HG02798 (cell line): Measurements from ENCODE around the gene OST4.

Source experiments
- ATAC-seq: cut with Tn5 transposase; IDR thresholded peaks from one replicate; pipeline ENCODE4 v1.9.1; 2021; ENCODE audit warnings: mild to moderate bottlenecking; ENCODE audit not compliant: unreplicated experiment, poor library complexity

Gene OST4

GRCh38 chr2:27029051-27029450, 42.4 kb downstream of the OST4 start:
- no peak for ATAC-seq

GRCh38 chr2:27027211-27027651, 44.2 kb downstream of the OST4 start:
- ATAC-seq = no peak

GRCh38 chr2:27025861-27026851, 45.3 kb downstream of the OST4 start:
- no peak for ATAC-seq

- no peak for ATAC-seq
Measured at GRCh38 chr2:27025281-27025800, 46.1 kb downstream of the OST4 start.

- ATAC-seq = no peak
Measured at GRCh38 chr2:27024812-27025211, 46.6 kb downstream of the OST4 start.

GRCh38 chr2:27024188-27024587, 47.3 kb downstream of the OST4 start:
- no peak for ATAC-seq

GRCh38 chr2:27023740-27024139, 47.7 kb downstream of the OST4 start:
- ATAC-seq = no peak

- no peak for ATAC-seq
Measured at GRCh38 chr2:27021253-27022049, 50.0 kb downstream of the OST4 start.
